GM18502 (cell line): ENCODE results near the gene PIP4K2B.
"Not testable (repeated sequence)": the region's sequence is repeated elsewhere in the genome, so short reads cannot be mapped to it uniquely, and the experiment has no call there.

Experiments used
- ATAC-seq: cut with Tn5 transposase; IDR thresholded peaks from one replicate; pipeline ENCODE4 v1.9.1; 2021; ENCODE audit warnings: mild to moderate bottlenecking; ENCODE audit not compliant: unreplicated experiment, poor library complexity

The PIP4K2B gene

DNA sequence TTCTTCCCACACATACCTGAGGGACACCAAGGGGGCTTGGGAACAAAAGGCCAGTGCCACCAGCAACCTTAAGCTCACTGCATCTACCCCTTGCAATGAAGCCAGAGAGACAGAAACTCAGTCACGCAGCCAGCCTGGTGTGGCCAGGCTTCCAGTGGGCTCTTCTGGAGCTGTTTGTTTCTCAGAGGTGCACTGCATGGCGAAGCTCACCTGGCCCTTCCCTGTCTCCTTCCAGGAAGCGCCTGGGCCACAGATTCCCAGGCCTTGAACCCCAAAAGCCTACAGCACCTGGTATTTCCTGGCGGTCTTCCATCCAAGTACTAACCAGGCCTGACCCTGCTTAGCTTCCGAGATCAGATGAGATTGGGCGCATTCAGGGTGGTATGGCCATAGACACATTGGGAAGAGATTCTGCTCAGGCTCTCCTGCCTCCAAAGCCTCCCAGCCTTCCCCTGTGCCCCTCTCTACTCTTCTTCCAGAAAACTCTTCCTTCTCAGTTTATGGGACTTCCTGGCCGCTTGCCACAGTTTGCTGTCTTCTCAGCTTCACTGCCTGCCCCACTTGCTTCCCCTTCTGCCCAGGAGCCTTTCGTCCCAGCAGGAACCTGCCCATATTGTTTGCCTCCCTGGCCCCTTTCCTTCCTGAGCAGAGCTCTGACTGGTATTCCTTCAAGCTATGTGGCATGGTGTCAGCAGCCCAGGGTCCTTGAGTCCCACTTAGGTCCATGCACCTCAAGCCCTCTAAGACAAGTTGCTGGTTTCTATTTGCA lies 67.6 kb downstream of the PIP4K2B start:
- ATAC-seq: no peak

DNA sequence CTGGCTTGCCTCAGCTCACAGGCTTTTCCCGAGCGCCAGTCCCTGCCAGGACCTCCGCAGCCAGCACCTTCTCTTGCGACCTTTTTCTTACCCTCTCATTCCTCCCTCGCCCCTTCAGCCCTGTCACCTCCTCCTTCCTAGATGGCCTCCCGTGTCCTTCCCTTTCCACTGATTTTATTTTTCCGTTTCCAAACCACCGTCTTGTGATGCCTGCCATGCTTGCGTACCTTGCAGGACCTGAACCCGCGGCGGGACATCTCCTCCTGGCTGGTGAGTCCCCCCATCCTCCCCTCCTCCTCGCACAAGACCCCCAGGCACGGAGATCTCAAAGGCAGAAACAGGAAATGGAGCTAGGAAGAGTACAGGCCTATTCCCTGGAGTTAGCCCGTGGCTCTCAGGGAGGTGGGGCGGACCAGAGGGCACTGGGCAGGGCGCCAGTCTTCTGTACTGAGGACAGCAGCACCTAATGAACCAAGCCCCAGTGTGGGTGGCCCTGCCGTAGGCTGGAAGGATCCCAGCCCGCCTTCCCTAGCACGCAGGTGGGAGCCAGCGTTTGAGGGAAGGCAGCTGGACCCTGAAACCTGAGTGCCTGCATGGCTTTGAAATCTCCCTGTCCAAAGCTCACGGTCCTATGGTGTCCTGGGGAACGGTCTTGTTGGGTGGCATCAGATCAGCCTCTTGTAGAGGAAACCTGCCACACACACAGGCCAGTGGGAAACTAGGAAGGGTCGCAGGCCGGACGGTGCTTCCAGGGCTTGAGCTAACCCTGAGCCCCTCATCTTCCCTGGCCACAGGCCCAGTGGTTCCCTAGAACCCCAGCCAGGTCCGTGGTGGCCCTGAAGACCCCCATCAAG lies 68.6 kb downstream of the PIP4K2B start:
- no peak for ATAC-seq

DNA sequence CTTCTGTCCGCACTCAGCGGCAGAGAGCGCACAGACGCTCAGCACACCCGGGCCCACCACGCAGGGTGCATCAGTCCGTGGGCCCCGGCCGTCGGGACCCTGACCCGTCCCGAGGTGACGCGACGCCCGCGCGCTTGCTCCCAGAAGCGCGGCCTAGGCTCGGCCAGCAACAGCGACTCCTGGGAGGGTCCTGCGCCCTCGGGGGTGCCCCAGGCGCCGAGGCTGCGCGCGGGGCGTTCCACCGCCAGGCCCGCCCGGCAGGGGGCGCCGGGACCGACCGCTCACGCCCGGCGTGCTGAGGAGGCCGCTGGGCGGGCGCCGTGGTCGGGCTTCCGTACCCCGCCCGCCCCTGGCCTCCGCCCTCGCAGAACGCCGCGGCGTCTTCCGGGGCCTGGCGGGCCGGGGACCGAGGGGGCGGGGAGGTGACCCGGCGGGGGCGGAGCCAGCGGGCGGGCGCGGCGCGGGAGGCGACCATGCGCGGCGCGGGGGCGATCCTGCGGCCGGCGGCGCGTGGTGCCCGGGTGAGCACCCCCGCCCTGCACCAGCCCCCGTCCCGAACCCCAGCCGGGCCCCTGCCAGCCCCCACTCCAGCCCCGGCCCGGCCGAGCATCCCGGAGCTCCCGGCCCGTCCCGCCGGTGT lies 69.3 kb downstream of the PIP4K2B start, which contains the start of gene CISD3:
Gene CISD3, plus strand, starts transcription at position 456 of the 640 bp plus-strand sequence. Its CDS starts 18 bp downstream, at position 474.
- ATAC-seq: peak; percentile 81

DNA sequence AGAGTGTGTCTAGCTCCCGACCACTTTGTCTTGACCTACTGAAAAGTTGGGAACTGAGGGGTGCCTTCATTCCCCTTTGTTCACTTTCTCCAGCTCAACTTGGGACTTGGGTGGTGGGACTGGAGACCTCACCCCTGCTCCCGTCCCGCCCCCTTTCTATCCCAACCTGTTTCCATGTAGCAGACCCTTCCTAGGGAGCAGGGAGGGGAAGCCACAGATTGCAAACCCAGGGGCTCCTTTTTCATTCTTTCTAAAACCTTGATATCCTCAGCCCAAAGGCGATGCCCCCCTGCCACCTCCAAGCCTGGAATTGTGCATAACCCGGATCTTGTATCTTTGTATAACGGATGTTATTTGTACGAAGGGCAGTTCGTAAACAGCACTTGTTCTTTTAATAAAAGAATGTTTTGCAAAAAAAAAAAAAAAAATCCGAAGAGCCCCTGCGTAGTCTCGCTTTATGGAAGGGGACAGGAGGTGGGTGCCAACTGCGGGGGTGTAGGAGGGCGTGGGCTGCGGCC lies 69.9 kb downstream of the PIP4K2B start:
- ATAC-seq: no peak

DNA sequence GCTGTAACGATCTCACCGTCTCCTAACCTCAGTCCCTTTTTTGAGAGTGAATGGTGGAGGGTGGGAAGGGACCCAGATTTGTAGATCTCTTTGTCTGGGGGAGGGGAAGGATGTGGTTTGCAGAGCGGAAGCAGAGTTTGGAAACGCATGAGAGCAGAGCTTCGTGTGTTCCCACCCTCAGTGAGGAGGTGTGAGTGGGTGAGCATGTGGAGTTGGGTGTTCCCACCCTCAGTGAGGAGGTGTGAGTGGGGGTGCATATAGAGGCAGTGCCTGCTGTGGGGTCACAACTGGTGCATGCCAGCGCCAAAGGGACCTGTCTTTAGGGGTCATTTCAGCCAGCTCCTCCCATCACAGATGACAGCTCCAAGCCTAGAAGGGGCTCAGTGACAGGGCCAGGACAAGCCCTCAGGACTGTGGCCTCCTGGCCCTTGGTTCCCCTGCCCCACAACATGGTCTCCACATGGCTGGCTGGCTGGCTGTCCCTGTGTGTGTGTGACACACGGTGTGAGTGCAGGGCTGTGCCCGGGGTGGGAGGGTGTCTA lies 71.0 kb downstream of the PIP4K2B start:
- no peak for ATAC-seq

DNA sequence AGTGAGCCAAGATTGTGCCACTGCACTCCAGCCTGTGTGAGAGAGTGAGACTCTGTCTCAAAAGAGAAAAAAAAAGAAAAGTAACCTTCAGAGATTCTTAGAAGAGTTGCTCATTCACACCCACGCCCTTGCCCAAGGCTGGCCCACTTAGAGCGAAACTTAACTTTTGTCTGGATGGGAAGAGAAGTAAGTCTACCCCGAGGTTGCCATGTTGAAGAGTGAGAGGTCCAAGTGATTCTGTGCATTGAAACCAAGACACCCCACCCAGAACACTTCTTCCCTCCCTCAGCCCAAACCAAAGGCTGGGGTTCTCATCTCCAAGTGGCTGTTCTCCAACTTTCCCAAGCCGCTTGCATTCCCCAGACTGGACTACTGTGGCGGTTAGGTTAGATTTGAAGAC lies 71.6 kb downstream of the PIP4K2B start:
- ATAC-seq: no peak

DNA sequence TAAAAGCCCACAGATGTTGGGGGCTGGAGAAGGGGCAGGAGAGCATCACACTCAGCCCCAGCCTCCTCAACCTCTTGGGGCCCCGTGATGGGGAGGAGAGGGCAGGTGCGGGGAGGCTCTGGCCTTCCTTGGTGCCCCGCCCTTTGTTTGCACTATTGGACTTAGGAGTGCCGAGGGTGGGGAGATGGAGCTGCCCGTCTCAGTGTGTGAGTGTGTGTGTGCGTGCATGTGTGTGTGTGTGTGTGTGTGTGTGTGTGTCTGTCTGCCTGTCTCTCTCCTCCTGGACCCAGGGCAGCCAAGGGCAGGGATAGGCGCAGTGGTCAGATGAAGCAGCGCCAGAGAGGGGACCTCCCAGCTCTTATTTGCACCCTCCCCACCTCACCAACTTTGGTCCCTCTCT lies 73.2 kb downstream of the PIP4K2B start:
- not testable (repeated sequence) for ATAC-seq

DNA sequence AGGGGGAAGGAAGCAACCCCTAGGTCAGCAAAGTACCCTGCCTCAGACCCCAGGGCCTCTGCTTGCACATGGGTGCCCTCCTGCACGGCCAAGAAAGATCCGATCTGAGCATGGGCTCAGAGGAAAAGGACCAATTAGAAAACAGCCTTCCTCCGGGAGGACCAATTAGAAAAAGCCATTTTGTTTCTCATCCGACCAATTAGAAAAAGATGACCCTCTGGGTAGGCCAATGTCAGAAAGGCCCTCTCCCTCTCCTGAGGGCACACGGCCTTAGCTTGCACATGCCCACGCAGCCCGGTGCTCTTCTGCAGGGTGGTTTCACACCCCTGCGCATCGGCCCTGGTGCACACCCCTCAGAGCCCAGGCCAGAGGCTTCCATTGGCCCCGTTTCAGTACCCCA lies 74.3 kb downstream of the PIP4K2B start:
- ATAC-seq: no peak

DNA sequence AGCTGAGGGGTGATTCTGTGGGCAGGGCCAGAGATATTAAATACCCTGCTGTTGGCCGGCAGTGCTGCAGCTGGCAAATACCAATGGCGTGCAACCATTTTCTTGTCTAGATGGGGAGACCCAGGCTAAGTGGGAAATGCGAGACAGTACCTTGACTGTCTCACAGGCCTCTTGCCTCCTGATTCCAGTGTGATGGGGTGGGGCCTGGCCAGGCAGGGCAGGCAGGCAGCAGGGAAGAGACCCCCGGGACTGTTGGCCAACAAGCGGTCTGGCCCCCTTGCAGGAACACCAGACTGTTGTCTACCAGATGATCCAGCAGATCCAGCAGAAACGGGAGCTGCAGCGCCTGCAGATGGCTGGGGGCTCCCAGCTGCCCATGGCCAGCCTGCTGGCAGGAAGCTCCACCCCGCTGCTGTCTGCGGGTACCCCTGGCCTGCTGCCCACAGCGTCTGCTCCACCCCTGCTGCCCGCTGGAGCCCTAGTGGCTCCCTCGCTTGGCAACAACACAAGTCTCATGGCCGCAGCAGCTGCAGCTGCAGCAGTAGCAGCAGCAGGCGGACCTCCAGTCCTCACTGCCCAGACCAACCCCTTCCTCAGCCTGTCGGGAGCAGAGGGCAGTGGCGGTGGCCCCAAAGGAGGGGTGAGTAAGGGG lies 74.9 kb downstream of the PIP4K2B start:
- no peak for ATAC-seq

DNA sequence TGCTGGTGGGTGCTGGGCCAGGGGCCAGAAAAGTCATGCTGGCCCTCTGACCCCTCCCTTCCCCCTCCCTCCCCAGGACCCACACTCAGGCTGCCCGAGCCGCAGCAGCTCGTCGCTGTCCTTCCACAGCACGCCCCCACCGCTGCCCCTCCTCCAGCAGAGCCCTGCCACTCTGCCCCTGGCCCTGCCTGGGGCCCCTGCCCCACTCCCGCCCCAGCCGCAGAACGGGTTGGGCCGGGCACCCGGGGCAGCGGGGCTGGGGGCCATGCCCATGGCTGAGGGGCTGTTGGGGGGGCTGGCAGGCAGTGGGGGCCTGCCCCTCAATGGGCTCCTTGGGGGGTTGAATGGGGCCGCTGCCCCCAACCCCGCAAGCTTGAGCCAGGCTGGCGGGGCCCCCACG lies 77.6 kb downstream of the PIP4K2B start:
- ATAC-seq: no peak

DNA sequence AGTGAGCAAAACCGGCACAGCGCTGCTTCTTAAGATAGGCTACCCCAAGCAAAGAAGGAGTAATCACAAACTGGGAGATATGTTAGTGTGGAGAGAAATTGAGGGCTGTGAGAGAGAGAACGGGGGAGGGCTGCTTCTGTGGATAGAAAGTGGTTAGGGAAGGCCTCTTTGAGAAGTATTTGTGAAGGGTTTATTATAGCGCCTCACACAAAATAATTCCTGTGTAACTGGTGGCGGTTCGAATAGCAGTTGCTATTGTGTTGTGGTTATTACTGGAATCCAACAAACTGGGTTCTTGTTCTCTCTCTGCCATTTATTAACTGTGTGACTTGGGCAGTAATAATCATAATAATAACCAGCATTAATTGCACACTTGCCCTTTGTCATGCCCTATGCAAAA lies 78.4 kb downstream of the PIP4K2B start:
- ATAC-seq: no peak

DNA sequence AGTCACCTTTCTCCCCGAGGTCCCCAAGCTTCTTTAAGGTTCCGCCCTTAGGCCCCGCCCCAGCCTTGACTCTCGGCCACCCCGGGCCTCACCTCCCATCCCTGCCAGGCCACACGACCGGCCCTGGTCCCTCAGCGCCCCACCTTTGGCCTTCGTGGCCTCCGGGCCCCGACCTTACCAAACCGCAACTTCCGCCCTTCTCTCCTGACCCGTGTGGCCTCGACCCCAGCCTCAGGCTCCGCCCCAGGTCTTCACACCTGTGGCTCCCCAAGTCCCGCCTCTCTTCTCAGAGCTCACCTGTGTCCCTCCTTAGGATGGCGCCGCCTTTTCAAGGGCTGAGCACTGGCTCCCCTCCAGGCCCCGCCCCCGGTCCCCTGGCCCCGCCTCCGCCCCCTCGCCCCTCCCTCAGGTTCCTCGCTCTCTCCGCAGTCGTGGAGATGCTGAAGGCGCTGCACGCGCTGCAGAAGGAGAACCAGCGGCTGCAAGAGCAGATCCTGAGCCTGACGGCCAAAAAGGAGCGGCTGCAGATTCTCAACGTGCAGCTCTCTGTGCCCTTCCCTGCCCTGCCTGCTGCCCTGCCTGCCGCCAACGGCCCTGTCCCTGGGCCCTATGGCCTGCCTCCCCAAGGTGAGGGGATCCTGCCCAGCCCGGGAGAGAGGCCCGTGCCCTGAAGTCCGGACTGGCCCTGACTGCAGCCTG lies 79.3 kb downstream of the PIP4K2B start:
- no peak for ATAC-seq

DNA sequence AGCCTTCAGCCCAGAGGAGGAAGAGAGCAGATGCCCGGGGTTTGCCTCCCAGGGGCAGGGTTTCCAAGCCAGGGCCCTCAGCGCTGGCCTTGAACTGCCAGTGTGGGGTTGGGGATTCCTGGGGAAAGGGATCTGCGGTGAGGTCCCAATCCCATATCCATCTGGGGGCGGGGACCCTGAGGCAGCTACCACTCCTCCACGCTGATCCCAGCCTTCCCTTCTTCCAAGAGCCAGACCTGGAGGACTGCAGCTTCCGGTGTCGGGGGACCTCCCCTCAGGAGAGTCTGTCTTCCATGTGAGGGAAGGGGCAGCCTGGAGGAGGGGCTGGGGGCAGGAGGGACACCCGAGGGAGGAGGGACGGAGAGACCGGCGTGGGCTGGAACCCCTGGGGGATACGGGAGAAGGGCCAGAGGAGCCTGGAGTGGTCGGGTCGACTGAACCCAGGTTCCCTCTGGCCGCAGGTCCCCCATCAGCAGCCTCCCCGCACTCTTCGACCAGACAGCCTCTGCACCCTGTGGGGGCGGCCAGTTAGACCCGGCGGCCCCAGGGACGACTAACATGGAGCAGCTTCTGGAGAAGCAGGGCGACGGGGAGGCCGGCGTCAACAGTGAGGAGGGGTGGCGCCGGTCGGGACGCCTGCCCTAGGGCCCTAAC lies 79.9 kb downstream of the PIP4K2B start:
- no peak for ATAC-seq

DNA sequence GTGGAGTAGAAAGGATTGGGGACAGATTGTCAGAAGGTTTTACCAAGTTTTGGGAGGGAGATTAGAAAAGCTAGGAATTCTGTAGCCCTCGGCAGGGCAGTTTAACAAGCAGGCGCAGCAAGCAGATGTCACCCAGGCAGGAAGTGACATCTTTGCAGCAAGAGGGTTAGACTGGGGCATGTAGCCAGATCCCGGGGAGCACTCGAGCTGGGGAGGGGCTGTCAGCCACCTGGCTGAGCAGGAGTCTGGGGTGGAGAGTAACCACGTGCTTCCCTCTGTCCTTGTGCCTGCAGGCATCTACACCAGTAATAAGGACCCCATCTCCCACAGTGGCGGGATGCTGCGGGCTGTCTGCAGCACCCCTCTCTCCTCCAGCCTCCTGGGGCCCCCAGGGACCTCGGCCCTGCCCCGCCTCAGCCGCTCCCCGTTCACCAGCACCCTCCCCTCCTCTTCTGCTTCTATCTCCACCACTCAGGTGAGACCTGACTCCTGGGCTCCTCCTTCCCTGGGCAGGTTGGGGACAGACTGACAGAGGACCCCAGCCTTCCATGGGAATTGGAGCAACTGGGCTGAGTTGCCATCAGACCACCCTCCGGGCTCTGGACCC lies 82.1 kb downstream of the PIP4K2B start:
- no peak for ATAC-seq

DNA sequence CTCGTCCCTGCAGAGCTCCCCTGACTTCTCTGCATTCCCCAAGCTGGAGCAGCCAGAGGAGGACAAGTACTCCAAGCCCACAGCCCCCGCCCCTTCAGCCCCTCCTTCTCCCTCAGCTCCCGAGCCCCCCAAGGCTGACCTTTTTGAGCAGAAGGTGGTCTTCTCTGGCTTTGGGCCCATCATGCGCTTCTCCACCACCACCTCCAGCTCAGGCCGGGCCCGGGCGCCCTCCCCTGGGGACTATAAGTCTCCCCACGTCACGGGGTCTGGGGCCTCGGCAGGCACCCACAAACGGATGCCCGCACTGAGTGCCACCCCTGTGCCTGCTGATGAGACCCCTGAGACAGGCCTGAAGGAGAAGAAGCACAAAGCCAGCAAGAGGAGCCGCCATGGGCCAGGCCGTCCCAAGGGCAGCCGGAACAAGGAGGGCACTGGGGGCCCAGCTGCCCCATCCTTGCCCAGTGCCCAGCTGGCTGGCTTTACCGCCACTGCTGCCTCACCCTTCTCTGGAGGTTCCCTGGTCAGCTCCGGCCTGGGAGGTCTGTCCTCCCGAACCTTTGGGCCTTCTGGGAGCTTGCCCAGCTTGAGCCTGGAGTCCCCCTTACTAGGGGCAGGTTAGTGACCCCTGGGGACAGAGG lies 82.9 kb downstream of the PIP4K2B start:
- ATAC-seq: no peak
